B cell (primary cell): ENCODE data around the gene STARD4. TPM values are rescaled to one million over a fixed set of nuclear protein-coding genes. Genes with fewer than 3 reads are reported as not detected.

Experiments
- ATAC-seq: fragments of 200-7000 bp; cut with Tn5 transposase; one replicate; pipeline ENCODE4 v1.10.0; 2021; ENCODE audit warnings: low read depth, mild to moderate bottlenecking, moderate number of reproducible peaks, moderate library complexity
- CTCF ChIA-PET: fragments of 350-600 bp; sonication (Branson Sonifier 250); formaldehyde crosslinking; loops from one replicate; lab custom pipeline; 2021; ENCODE audit warnings: antibody characterized with exemption, inconsistent platforms; lab: Charles Lee
- POLR2A ChIA-PET: fragments of 350-600 bp; sonication (Branson Sonifier 250); formaldehyde crosslinking; loops from one replicate; lab custom pipeline; 2021; ENCODE audit warnings: antibody characterized with exemption; lab: Charles Lee
- DNase-seq: peaks from one replicate; pipeline ENCODE4 v3.0.0; 2013
- H2AFZ ChIP-seq: 2 replicates; pipeline ENCODE4 v1.6.1; 2012; ENCODE audit warnings: mild to moderate bottlenecking, low read depth, low read length; ENCODE audit not compliant: insufficient read depth, poor library complexity, severe bottlenecking
- H3K27ac ChIP-seq, 2 donors: 1 replicate in 1 of 2; 2 replicates in 1 of 2; pipeline ENCODE4 v1.5.1; 2012 to 2013; ENCODE audit warnings: low read length in 2 of 2, mild to moderate bottlenecking in 2 of 2, moderate library complexity in 1 of 2
- H3K27me3 ChIP-seq, 4 experiments: fragments of 200-600 bp in 1 of 4; sonication (generic) in 1 of 4; replicated peaks in 1 of 4; 1 replicate in 2 of 4; 2 replicates in 2 of 4; pipeline versions ENCODE4 v1.6.1 to v1.7.0; 2013 to 2016; ENCODE audit warnings: low read length in 3 of 4, mild to moderate bottlenecking in 2 of 4, mixed read lengths in 1 of 4, moderate library complexity in 1 of 4; ENCODE audit not compliant: insufficient read depth in 4 of 4, control insufficient read depth in 3 of 4; ENCODE audit errors: control extremely low read depth in 1 of 4
- H3K36me3 ChIP-seq, 2 experiments: replicated peaks in 1 of 2; 1 replicate in 1 of 2; 2 replicates in 1 of 2; pipeline versions ENCODE4 v1.6.1 to v1.7.1; 2013; ENCODE audit warnings: low read length in 1 of 2; ENCODE audit not compliant: insufficient read depth in 2 of 2, control insufficient read depth in 1 of 2; ENCODE audit errors: control extremely low read depth in 1 of 2, extremely low read depth in 1 of 2
- H3K4me1 ChIP-seq, 2 donors: fragments of 200-600 bp in 1 of 2; sonication (generic) in 1 of 2; 1 replicate in 1 of 2; 2 replicates in 1 of 2; pipeline versions ENCODE4 v1.5.1 to v1.6.1; 2013 to 2017; ENCODE audit warnings: low read length in 2 of 2; ENCODE audit not compliant: control insufficient read depth in 2 of 2, insufficient read depth in 2 of 2
- H3K4me2 ChIP-seq: replicated peaks from 2 replicates; pipeline ENCODE3; 2012; ENCODE audit warnings: mild to moderate bottlenecking, low read depth, low read length; ENCODE audit not compliant: poor library complexity, severe bottlenecking
- H3K4me3 ChIP-seq, 5 experiments: fragments of 200-600 bp in 1 of 5; sonication (generic) in 1 of 5; 1 replicate in 3 of 5; 2 replicates in 2 of 5; pipeline versions ENCODE4 v1.5.1 to v1.7.0; 2011 to 2016; ENCODE audit warnings: low read length in 4 of 5, mild to moderate bottlenecking in 4 of 5, low read depth in 2 of 5, control low read depth in 1 of 5, moderate library complexity in 1 of 5; ENCODE audit not compliant: insufficient read depth in 1 of 5; ENCODE audit errors: control extremely low read depth in 1 of 5, extremely low read depth in 1 of 5
- H3K79me2 ChIP-seq: fragments of 200-600 bp; sonication (generic); one replicate; pipeline ENCODE4 v1.6.0; 2016; ENCODE audit warnings: low read length; ENCODE audit not compliant: control insufficient read depth, insufficient read depth
- H3K9ac ChIP-seq: fragments of 200-600 bp; sonication (generic); 2 replicates; pipeline ENCODE4 v1.6.1; 2017; ENCODE audit warnings: mild to moderate bottlenecking, low read length, moderate library complexity
- H3K9me3 ChIP-seq, 3 donors: one replicate each; pipeline versions ENCODE4 v1.6.1 to v1.7.1; 2013; ENCODE audit warnings: low read length in 2 of 3; ENCODE audit not compliant: control insufficient read depth in 2 of 3, insufficient read depth in 1 of 3; ENCODE audit errors: control extremely low read depth in 1 of 3
- H4K20me1 ChIP-seq: 2 replicates; pipeline ENCODE4 v1.6.0; 2012; ENCODE audit warnings: mild to moderate bottlenecking, low read length; ENCODE audit not compliant: insufficient read depth, control insufficient read depth, poor library complexity, severe bottlenecking
- H3K27ac Mint-ChIP-seq: one replicate; pipeline ENCODE4 v1.8.0; 2021; ENCODE audit warnings: mixed read lengths
- H3K27me3 Mint-ChIP-seq: one replicate; pipeline ENCODE4 v1.8.0; 2021; ENCODE audit warnings: mixed read lengths
- H3K4me1 Mint-ChIP-seq: one replicate; pipeline ENCODE4 v1.8.0; 2021; ENCODE audit warnings: mixed read lengths
- H3K4me3 Mint-ChIP-seq: one replicate; pipeline ENCODE4 v1.8.0; 2021; ENCODE audit warnings: mixed read lengths
- H3K9me3 Mint-ChIP-seq: one replicate; pipeline ENCODE4 v1.8.0; 2022; ENCODE audit warnings: mixed read lengths; ENCODE audit not compliant: insufficient read depth
- EZH2 ChIP-seq: IDR thresholded peaks from 2 replicates; pipeline ENCODE4 v1.6.1; 2012; ENCODE audit warnings: borderline replicate concordance, low read depth, mild to moderate bottlenecking, moderate library complexity, low read length; ENCODE audit not compliant: insufficient read depth, poor library complexity, severe bottlenecking
- WGBS: methylation state at CpG from one replicate; pipeline ENCODE4 v1.1.5; 2013; ENCODE audit warnings: missing lambda C conversion rate; ENCODE audit not compliant: insufficient coverage; 5-methylcytosine and 5-hydroxymethylcytosine counted together
- intact Hi-C: fragments of 100-400 bp; cut with micrococcal nuclease; formaldehyde crosslinking; loops from one replicate; pipeline ENCODE4 v1.10.0; 2022
- polyA plus RNA-seq: library from polyadenylated mRNA; depleted of rRNA; stranded (reverse); fragments of >200 nt; gene quantifications from 2 replicates; pipeline ENCODE4 v1.2.3, GENCODE V29; 2012
- total RNA-seq, 2 donors: library from RNA; stranded (reverse); fragments of 120-200 nt in 1 of 2; gene quantifications; 1 replicate in 1 of 2; 2 replicates in 1 of 2; pipeline versions ENCODE4 v1.2.3 to v1.2.4, GENCODE V29; 2013 to 2022
- TF ChIP-seq, protein P1 (sequence below): fragments of 200-600 bp; IDR thresholded peaks from one replicate; pipeline ENCODE4 v1.8.0; 2022; ENCODE audit warnings: antibody characterized with exemption, mild to moderate bottlenecking

Gene STARD4
- total and polyA plus RNA-seq, 2 donors (not counting 1 experiment from before 2014, with no cell fraction given) = 7.6 to 31.1 TPM

DNA sequence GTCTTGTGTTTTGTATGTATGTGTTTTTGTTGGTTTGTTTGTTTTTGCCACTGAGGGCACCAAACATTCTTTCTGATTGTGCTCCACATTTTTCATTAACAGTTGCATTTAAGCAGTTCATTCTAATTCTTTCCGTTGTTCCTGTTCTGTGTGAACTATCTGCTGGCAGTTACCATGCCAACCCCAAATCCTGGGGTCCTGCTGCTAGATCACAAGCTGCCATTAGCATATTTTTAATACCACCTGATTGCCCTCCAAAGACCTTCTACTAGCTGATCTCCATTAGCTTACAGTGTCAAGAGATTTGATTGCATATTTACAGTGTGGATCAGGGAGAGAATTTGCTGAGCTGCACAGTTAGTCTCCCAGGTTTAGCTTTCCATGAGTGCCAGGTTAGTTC lies 40.6 kb upstream of the STARD4 start:
- H3K4me2 ChIP-seq = no peak overlapping the region
- no peak overlapping the region for H3K4me3 ChIP-seq
- H3K27ac ChIP-seq = no peak overlapping the region
- no peak overlapping the region for H3K27ac Mint-ChIP-seq
- peaks cover 4% of the 10 kb centered on the region for H3K4me1 Mint-ChIP-seq
- H3K4me3 Mint-ChIP-seq = no peak overlapping the region
- no peak for ATAC-seq
- H4K20me1 ChIP-seq = no peaks in the 10 kb centered on the region
- H3K9me3 Mint-ChIP-seq = no peaks in the 10 kb centered on the region
- no peak for DNase-seq
- H3K4me1 ChIP-seq = peaks cover 2 to 4% of the 10 kb centered on the region in 2 donors
- ChIA-PET CTCF (interaction anchor here (0.6 to 3.3 kb wide), 13 partner anchors 9 to 593 kb away, joined by 3 to 48 read pairs (median 4); no protein-coding TSS in a partner anchor), POLR2A (no interaction called here)
- H2AFZ ChIP-seq = no peak overlapping the region
- H3K9ac ChIP-seq = no peak overlapping the region
- no peaks in the 10 kb centered on the region for H3K36me3 ChIP-seq
- no peaks in the 10 kb centered on the region for H3K79me2 ChIP-seq
- H3K27me3 ChIP-seq = peaks cover 0 to 3% (median 0%) of the 10 kb centered on the region in 4 experiments
- intact Hi-C loops = loop anchor here (5.0 kb wide), 1 partner anchor 284 kb away; no protein-coding TSS in a partner anchor
- no peak for TF ChIP-seq EZH2
- TF ChIP-seq, protein P1, sequence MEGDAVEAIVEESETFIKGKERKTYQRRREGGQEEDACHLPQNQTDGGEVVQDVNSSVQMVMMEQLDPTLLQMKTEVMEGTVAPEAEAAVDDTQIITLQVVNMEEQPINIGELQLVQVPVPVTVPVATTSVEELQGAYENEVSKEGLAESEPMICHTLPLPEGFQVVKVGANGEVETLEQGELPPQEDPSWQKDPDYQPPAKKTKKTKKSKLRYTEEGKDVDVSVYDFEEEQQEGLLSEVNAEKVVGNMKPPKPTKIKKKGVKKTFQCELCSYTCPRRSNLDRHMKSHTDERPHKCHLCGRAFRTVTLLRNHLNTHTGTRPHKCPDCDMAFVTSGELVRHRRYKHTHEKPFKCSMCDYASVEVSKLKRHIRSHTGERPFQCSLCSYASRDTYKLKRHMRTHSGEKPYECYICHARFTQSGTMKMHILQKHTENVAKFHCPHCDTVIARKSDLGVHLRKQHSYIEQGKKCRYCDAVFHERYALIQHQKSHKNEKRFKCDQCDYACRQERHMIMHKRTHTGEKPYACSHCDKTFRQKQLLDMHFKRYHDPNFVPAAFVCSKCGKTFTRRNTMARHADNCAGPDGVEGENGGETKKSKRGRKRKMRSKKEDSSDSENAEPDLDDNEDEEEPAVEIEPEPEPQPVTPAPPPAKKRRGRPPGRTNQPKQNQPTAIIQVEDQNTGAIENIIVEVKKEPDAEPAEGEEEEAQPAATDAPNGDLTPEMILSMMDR = no peak
- 100% methylated on average over 1 of the region's 1 CpG for WGBS
- peaks cover 6% of the 10 kb centered on the region for H3K27me3 Mint-ChIP-seq
- H3K9me3 ChIP-seq = no peaks in the 10 kb centered on the region

DNA sequence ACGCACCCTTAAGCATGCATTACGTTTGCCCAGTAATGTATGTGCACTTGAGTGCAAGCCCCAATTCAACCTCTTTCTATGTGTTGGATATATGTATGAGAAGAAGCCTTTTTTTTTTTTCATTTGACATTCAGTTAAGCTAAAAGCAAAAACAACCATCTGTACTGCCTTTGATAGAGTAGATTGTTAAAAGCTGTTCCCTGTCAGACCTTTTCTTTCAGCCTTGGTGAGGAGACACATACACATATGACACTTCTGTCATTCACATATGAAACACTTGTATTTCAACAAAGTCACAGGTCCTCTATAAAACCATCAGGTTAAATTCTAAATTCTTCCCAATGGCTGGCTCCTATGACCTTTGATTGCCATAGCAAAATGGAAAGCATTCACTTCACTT lies 40.2 kb upstream of the STARD4 start:
- no peak for TF ChIP-seq EZH2
- TF ChIP-seq, protein P1 = no peak
- Mint-ChIP-seq H3K4me1 (peaks cover 4% of the 10 kb centered on the region), H3K27ac (no peak overlapping the region), H3K27me3 (peaks cover 6% of the 10 kb centered on the region), H3K9me3 (no peaks in the 10 kb centered on the region), H3K4me3 (no peak overlapping the region)
- ATAC-seq (no peak), DNase-seq (no peak)
- H3K4me3 ChIP-seq = no peak overlapping the region
- H3K27ac ChIP-seq = no peak overlapping the region
- H3K79me2 ChIP-seq = no peaks in the 10 kb centered on the region
- ChIA-PET POLR2A (no interaction called here), CTCF (interaction anchor here (0.6 to 3.3 kb wide), 10 partner anchors 10 to 594 kb away, joined by 3 to 48 read pairs (median 4); no protein-coding TSS in a partner anchor)
- intact Hi-C loops = loop anchor here (5.0 kb wide), 1 partner anchor 285 kb away; no protein-coding TSS in a partner anchor
- no peak overlapping the region for H3K4me2 ChIP-seq
- H2AFZ ChIP-seq = no peak overlapping the region
- no peak overlapping the region for H3K9ac ChIP-seq
- H3K27me3 ChIP-seq = peaks cover 0 to 3% (median 0%) of the 10 kb centered on the region in 4 experiments
- H4K20me1 ChIP-seq = no peaks in the 10 kb centered on the region
- H3K36me3 ChIP-seq = no peaks in the 10 kb centered on the region
- H3K4me1 ChIP-seq = peaks cover 2 to 4% of the 10 kb centered on the region in 2 donors
- H3K9me3 ChIP-seq = no peaks in the 10 kb centered on the region
- no CpG with 5 or more reads among the region's 2 CpGs for WGBS
